ENCODE measurements around the gene PSKH1. TPM values are rescaled to one million over a fixed set of nuclear protein-coding genes. Genes with fewer than 3 reads are reported as not detected.

Gene PSKH1
- total and polyA plus RNA-seq, 9 of the 15 experiments (the other 6 are each of a cell fraction or from before 2014, with no cell fraction given), result 0.96 to 20.9 (median 9.4) TPM

DNA sequence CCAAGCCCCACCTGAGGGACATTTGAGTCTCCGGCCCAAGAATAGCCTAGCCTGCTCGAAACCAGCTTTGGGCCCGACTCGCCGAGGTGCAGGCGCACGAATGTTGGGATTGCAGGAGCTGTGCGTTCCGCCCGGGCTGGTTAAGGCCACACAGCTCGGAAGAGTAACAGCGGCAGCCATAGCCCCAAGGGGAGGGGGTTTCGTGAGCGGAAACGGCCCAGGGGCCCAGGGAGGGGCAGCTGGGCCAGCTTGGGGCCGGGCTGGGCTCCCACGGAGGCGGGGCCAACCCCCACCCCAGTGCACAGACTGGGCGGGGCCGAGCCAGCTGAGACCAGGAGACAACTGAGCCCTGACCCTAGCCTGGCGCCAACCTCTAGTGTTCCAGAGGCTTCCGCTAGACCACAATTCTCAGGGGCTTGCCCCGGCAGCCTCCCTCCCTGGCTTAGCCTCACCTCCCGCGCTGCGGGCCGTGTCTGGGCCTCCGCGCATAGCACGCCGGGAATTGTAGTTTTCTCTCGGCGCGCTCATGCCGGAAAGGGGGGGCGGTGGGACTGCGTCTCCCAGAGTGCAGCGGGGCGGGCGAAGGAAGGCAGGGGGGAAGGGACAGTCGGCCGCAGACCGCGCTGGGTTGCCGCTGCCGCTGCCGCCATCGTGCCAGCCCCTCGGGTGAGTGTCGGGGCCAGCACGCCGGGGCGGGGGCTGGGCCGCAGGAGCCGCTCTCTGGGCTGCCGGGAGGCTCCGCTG lies 46.6 kb upstream of the PSKH1 start, which contains the start of gene NUTF2 (continued):
- TF ChIP-seq HDAC6 (IDR thresholded peaks at IDR 0.05; ENCODE audit: low read depth, low read length), result no peak
- TF ChIP-seq TCF7 (IDR thresholded peaks at IDR 0.05; ENCODE audit: borderline replicate concordance), result 0 out of 2 replicates have a peak, but pooled peaks have one; percentile 54
- TF ChIP-seq CSDE1 (IDR thresholded peaks at IDR 0.05), result no peak
- TF ChIP-seq DDX20 (tag; IDR thresholded peaks at IDR 0.05; ENCODE audit: low read depth), result no peak
- no peak for TF ChIP-seq XRCC4 (IDR thresholded peaks at IDR 0.05; ENCODE audit: extremely low read depth, insufficient read depth, insufficient read length)
- TF ChIP-seq NCOA6 (IDR thresholded peaks at IDR 0.05), result no peak
- TF ChIP-seq PRMT5 (CRISPR knock-in tag; IDR thresholded peaks at IDR 0.05), result no peak
- peak; percentile 74 for TF ChIP-seq NR2C2 (CRISPR knock-in tag; IDR thresholded peaks at IDR 0.05)
- peak; percentile 94 for TF ChIP-seq NR2C2 (tag; IDR thresholded peaks at IDR 0.05)
- peak; percentile 88 for TF ChIP-seq E2F8 (IDR thresholded peaks at IDR 0.05; ENCODE audit: low read depth, partially characterized antibody)
- TF ChIP-seq, protein P1, sequence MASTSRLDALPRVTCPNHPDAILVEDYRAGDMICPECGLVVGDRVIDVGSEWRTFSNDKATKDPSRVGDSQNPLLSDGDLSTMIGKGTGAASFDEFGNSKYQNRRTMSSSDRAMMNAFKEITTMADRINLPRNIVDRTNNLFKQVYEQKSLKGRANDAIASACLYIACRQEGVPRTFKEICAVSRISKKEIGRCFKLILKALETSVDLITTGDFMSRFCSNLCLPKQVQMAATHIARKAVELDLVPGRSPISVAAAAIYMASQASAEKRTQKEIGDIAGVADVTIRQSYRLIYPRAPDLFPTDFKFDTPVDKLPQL (IDR thresholded peaks at IDR 0.05; ENCODE audit: extremely low read depth, insufficient read length), result no peak
- TF ChIP-seq SMC3 (conservative IDR thresholded peaks at IDR 0.05; ENCODE audit: insufficient read depth, low read depth, low read length), result no peak
- no peak for TF ChIP-seq ZNF41 (CRISPR knock-in tag; conservative IDR thresholded peaks at IDR 0.05)
- TF ChIP-seq ZFP1 (CRISPR knock-in tag; IDR thresholded peaks at IDR 0.05), result no peak
- no peak for TF ChIP-seq CBFA2T3 (IDR thresholded peaks at IDR 0.05)
- no peak for TF ChIP-seq THRB (CRISPR knock-in tag; conservative IDR thresholded peaks at IDR 0.05)
- no peak for TF ChIP-seq ZNF174 (CRISPR knock-in tag; IDR thresholded peaks at IDR 0.05)
- peak in 1 of 2 experiments; percentile 95; a peak in 1 of 4 replicates for TF ChIP-seq KDM4B (IDR thresholded peaks at IDR 0.05; ENCODE audit: borderline replicate concordance in 2 of 2, low read depth in 1 of 2)
- TF ChIP-seq ATF2 (CRISPR knock-in tag; IDR thresholded peaks at IDR 0.05), result no peak
- no peak for TF ChIP-seq ZFPM2 (CRISPR knock-in tag; IDR thresholded peaks at IDR 0.05)
- TF ChIP-seq ARNT (IDR thresholded peaks at IDR 0.05), result peak in 1 of 2 experiments; percentile 54; a peak in 1 of 4 replicates
- TF ChIP-seq HBP1 (CRISPR knock-in tag; IDR thresholded peaks at IDR 0.05), result no peak
